MCF 10A (cell line): ENCODE data around the gene OSBPL3. TPM values are rescaled to one million over a fixed set of nuclear protein-coding genes. Genes with fewer than 3 reads are reported as not detected.

Experiments
- BruUV-seq: library from RNA; stranded (reverse); fragments of 400-500 nt; replicated peaks from 2 replicates; lab custom pipeline; 2021; lab: Mats Ljungman, UMichigan
- CTCF ChIA-PET: fragments of 300-600 bp; sonication (Branson Sonifier 250); formaldehyde crosslinking; extraction: SDS; loops from one replicate; lab custom pipeline; 2021; ENCODE audit warnings: antibody characterized with exemption, inconsistent platforms; lab: Yijun Ruan, JAX
- POLR2A ChIA-PET: fragments of 300-600, 350-650 bp; sonication (Branson Sonifier 250); formaldehyde crosslinking; extraction: SDS; loops from one replicate; lab custom pipeline; 2020; ENCODE audit warnings: antibody characterized with exemption, inconsistent platforms; lab: Yijun Ruan, JAX
- DNase-seq: peaks from one replicate; pipeline ENCODE4 v3.0.0-alpha.2; 2018; ENCODE audit not compliant: unreplicated experiment
- H3K27ac Mint-ChIP-seq: one replicate; pipeline ENCODE4 v1.8.0; 2022; ENCODE audit warnings: mild to moderate bottlenecking, low read depth, mixed read lengths; ENCODE audit not compliant: unreplicated experiment
- H3K27me3 Mint-ChIP-seq: one replicate; pipeline ENCODE4 v1.8.0; 2022; ENCODE audit warnings: mixed read lengths; ENCODE audit not compliant: insufficient read depth, unreplicated experiment
- H3K36me3 Mint-ChIP-seq: one replicate; pipeline ENCODE4 v1.8.0; 2022; ENCODE audit warnings: mild to moderate bottlenecking, moderate library complexity, mixed read lengths; ENCODE audit not compliant: insufficient read depth, unreplicated experiment
- H3K4me1 Mint-ChIP-seq: one replicate; pipeline ENCODE4 v1.8.0; 2022; ENCODE audit warnings: mixed read lengths; ENCODE audit not compliant: insufficient read depth, unreplicated experiment
- H3K4me3 Mint-ChIP-seq: one replicate; pipeline ENCODE4 v1.8.0; 2022; ENCODE audit warnings: mild to moderate bottlenecking, moderate library complexity, mixed read lengths; ENCODE audit not compliant: unreplicated experiment
- H3K9me3 Mint-ChIP-seq: one replicate; pipeline ENCODE4 v1.8.0; 2022; ENCODE audit warnings: mixed read lengths; ENCODE audit not compliant: unreplicated experiment
- CTCF ChIP-seq: fragments of 200-600 bp; IDR thresholded peaks from one replicate; pipeline ENCODE4 v1.8.0; 2022; ENCODE audit warnings: antibody characterized with exemption, mild to moderate bottlenecking; ENCODE audit not compliant: unreplicated experiment
- intact Hi-C: fragments of 100-400 bp; cut with micrococcal nuclease; formaldehyde crosslinking; loops from 2 replicates; pipeline ENCODE4 v1.14.1; 2022
- total RNA-seq: library from RNA; stranded (reverse); gene quantifications from 2 replicates; pipeline ENCODE4 v1.2.3, GENCODE V29; 2022

Gene OSBPL3
- total RNA-seq, 1 experiment from 2014 or later = 33.8 TPM

GRCh38 chr7:24836084-24836483, 143.9 kb downstream of the OSBPL3 start:
- DNase-seq = no peak
- no peaks in the 10 kb centered on the region for H3K27me3 Mint-ChIP-seq
- H3K4me1 Mint-ChIP-seq = peaks cover 14% of the 10 kb centered on the region
- no peaks in the 10 kb centered on the region for H3K9me3 Mint-ChIP-seq
- POLR2A ChIA-PET = interaction anchor here (2.0 kb wide), 1 partner anchor 15 kb away, joined by 5 read pairs; no protein-coding TSS in a partner anchor
- TF ChIP-seq CTCF = no peak
- no TSS peak for BruUV-seq
- intact Hi-C loops = no loop called here
- H3K36me3 Mint-ChIP-seq = peaks cover 43% of the 10 kb centered on the region
- H3K4me3 Mint-ChIP-seq = no peak overlapping the region
- H3K27ac Mint-ChIP-seq = no peak overlapping the region
- CTCF ChIA-PET = no interaction called here

GRCh38 chr7:24835643-24836042, 144.3 kb downstream of the OSBPL3 start:
- ChIA-PET POLR2A (interaction anchor here (2.0 kb wide), 1 partner anchor 14 kb away, joined by 5 read pairs; no protein-coding TSS in a partner anchor), CTCF (interaction anchor here (1.2 kb wide), 1 partner anchor 13 kb away, joined by 4 read pairs; no protein-coding TSS in a partner anchor)
- no peak for TF ChIP-seq CTCF
- H3K36me3 Mint-ChIP-seq = peaks cover 39% of the 10 kb centered on the region
- peaks cover 17% of the 10 kb centered on the region for H3K4me1 Mint-ChIP-seq
- no peak for DNase-seq
- intact Hi-C loops = no loop called here
- no peak overlapping the region for H3K27ac Mint-ChIP-seq
- no peak overlapping the region for H3K4me3 Mint-ChIP-seq
- H3K27me3 Mint-ChIP-seq = no peaks in the 10 kb centered on the region
- H3K9me3 Mint-ChIP-seq = no peaks in the 10 kb centered on the region
- no TSS peak for BruUV-seq

- CTCF ChIA-PET = interaction anchor here (0.9 to 1.4 kb wide), 3 partner anchors 12 to 264 kb away, joined by 4 to 5 read pairs (median 4); no protein-coding TSS in a partner anchor
- POLR2A ChIA-PET = interaction anchor here (0.7 to 2.0 kb wide), 3 partner anchors 8 to 132 kb away, joined by 3 to 5 read pairs (median 3); no protein-coding TSS in a partner anchor
- peaks cover 42% of the 10 kb centered on the region for H3K36me3 Mint-ChIP-seq
These were observed 145.7 kb downstream of the OSBPL3 start for GRCh38 chr7:24834128-24834798.

More at GRCh38 chr7:24834128-24834798, 145.7 kb downstream of the OSBPL3 start:
- Mint-ChIP-seq H3K27me3 (no peaks in the 10 kb centered on the region), H3K4me3 (no peak overlapping the region), H3K4me1 (peaks cover 29% of the 10 kb centered on the region), H3K27ac (no peak overlapping the region), H3K9me3 (no peaks in the 10 kb centered on the region)
- intact Hi-C loops = no loop called here
- BruUV-seq = no TSS peak
- DNase-seq = no peak
- no peak for TF ChIP-seq CTCF
